Spleen (tissue), 7 donors: ENCODE data around the gene RIPK4.

ENCODE experiments used
- CTCF ChIP-seq, 11 experiments: fragments of 200-600 bp in 7 of 11; fragments of 450-650 bp in 4 of 11; sonication (generic) in 4 of 11; IDR thresholded peaks in 8 of 11; conservative IDR thresholded peaks in 3 of 11; 1 replicate in 7 of 11; 2 replicates in 4 of 11; pipeline versions ENCODE4 v1.4.0 to v1.8.0; 2016 to 2021; ENCODE audit warnings: antibody characterized with exemption in 11 of 11, inconsistent platforms in 4 of 11, mild to moderate bottlenecking in 1 of 11
- POLR2AphosphoS5 ChIP-seq, 3 donors: sonication (generic); formaldehyde crosslinking; IDR thresholded peaks; one replicate each; pipeline ENCODE4 v1.5.1; 2017; ENCODE audit warnings: antibody characterized with exemption in 3 of 3
- donor health status: DM: no; HTN: no; CAD: no; lungs with moderate emphysema.
- donor health status: DM: no; HTN: no; CAD: no.
- donor health status: DM: no; HTN: no; CAD: no.

GRCh38 chr21:41745971-41746743 lies 20.7 kb downstream of the RIPK4 start:
- TF ChIP-seq CTCF (IDR thresholded peaks at IDR 0.05 in 8 of 11, conservative IDR thresholded peaks at IDR 0.05 in 3 of 11) (no peak), POLR2AphosphoS5 (IDR thresholded peaks at IDR 0.05) (no peak)
